Measurements from ENCODE around the gene ARRB1. TPM values are rescaled to one million over a fixed set of nuclear protein-coding genes. Genes with fewer than 3 reads are reported as not detected.

The ARRB1 gene
- total RNA-seq, 2 donors from 2014 or later: 41.7 to 128 TPM

GRCh38 chr11:75352588-75353206 lies 1.2 kb upstream of the ARRB1 start:
- peak; percentile 38 for DNase-seq
- Mint-ChIP-seq H3K27ac (peak overlapping the region; percentile 87), H3K9me3 (no peaks in the 10 kb centered on the region), H3K36me3 (ENCODE audit: low read depth) (peaks cover 13% of the 10 kb centered on the region), H3K27me3 (ENCODE audit: insufficient read depth) (no peaks in the 10 kb centered on the region), H3K4me3 (peak overlapping the region; percentile 86), H3K4me1 (peaks cover 44% of the 10 kb centered on the region)
- Histone ChIP-seq H3K36me3 (ENCODE audit: control insufficient read depth, insufficient read depth, low read length) (peaks cover 15% of the 10 kb centered on the region), H3K4me3 (ENCODE audit: low read length) (peak overlapping the region; percentile 84), H3K9me3 (ENCODE audit: control insufficient read depth, low read length) (no peaks in the 10 kb centered on the region), H3K4me1 (ENCODE audit: control insufficient read depth, insufficient read depth, low read length) (peaks cover 11% of the 10 kb centered on the region), H3K27ac (ENCODE audit: low read depth, low read length) (no peak overlapping the region), H3K9ac (ENCODE audit: extremely low read depth, low read length, poor library complexity, severe bottlenecking) (no peak overlapping the region), H3K27me3 (ENCODE audit: control insufficient read depth, insufficient read depth, low read length, poor library complexity, severe bottlenecking) (no peaks in the 10 kb centered on the region)
- TF ChIP-seq CTCF (conservative IDR thresholded peaks at IDR 0.05): no peak
- 57 to 66% methylated on average over 3 to 4 of the region's 5 CpGs for WGBS, 2 experiments (ENCODE audit: insufficient coverage in 1 of 2, insufficient read length in 1 of 2)

DNA sequence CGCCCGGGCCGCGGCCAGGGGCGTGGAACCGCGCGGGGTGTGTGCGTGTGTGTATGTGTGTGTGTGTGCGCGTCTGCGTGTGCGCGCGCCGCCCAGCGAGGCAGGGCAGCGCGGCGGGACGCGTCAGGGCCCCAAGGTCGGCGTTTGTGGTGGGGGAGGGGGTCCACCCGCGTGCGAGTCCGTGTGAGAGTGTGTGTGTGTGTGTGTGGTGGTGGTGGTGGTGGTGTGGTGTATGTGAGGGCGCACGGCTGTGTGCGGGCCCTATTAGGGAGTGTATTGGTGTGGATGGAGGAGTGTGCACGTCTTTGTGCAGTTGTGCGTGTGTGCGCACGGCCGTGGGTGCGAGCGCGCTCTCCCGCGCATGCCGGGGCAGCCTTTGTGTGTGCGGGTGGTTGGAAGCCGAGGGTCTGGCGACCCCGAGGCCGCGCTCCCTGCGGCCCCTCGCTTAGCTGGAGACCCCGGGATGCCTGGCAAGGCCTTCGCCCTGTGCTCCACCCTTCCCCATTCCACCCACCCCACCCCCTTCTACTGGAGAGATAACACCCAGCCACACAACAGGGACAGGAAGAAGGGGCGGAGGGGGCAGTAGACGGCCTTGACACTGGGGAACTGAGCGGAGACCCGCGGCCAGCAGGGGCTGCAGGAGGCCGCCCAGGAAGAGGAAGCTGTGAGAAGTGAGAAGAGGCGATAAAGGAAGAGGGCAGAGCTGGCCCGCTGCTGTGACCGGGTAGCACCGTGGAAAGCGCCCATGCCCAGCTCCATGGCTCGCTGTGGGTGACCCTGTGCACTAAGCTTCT lies 528 bp upstream of the ARRB1 start:
- Mint-ChIP-seq H3K27me3 (ENCODE audit: insufficient read depth) (no peaks in the 10 kb centered on the region), H3K36me3 (ENCODE audit: low read depth) (peaks cover 13% of the 10 kb centered on the region), H3K4me1 (peaks cover 49% of the 10 kb centered on the region), H3K4me3 (peak overlapping the region; percentile 86), H3K9me3 (no peaks in the 10 kb centered on the region), H3K27ac (peak overlapping the region; percentile 87)
- Histone ChIP-seq H3K27ac (ENCODE audit: low read depth, low read length) (peak overlapping the region; percentile 57), H3K4me3 (ENCODE audit: low read length) (peak overlapping the region; percentile 84), H3K27me3 (ENCODE audit: control insufficient read depth, insufficient read depth, low read length, poor library complexity, severe bottlenecking) (no peaks in the 10 kb centered on the region), H3K9me3 (ENCODE audit: control insufficient read depth, low read length) (no peaks in the 10 kb centered on the region), H3K36me3 (ENCODE audit: control insufficient read depth, insufficient read depth, low read length) (peaks cover 22% of the 10 kb centered on the region), H3K9ac (ENCODE audit: extremely low read depth, low read length, poor library complexity, severe bottlenecking) (peak overlapping the region; percentile 76), H3K4me1 (ENCODE audit: control insufficient read depth, insufficient read depth, low read length) (peaks cover 16% of the 10 kb centered on the region)
- DNase-seq: peak; percentile 96
- peak; percentile 74 for TF ChIP-seq CTCF (conservative IDR thresholded peaks at IDR 0.05)
- 2 to 10% methylated on average over 17 to 62 of the region's 64 CpGs for WGBS, 2 experiments (ENCODE audit: insufficient coverage in 1 of 2, insufficient read length in 1 of 2)

DNA sequence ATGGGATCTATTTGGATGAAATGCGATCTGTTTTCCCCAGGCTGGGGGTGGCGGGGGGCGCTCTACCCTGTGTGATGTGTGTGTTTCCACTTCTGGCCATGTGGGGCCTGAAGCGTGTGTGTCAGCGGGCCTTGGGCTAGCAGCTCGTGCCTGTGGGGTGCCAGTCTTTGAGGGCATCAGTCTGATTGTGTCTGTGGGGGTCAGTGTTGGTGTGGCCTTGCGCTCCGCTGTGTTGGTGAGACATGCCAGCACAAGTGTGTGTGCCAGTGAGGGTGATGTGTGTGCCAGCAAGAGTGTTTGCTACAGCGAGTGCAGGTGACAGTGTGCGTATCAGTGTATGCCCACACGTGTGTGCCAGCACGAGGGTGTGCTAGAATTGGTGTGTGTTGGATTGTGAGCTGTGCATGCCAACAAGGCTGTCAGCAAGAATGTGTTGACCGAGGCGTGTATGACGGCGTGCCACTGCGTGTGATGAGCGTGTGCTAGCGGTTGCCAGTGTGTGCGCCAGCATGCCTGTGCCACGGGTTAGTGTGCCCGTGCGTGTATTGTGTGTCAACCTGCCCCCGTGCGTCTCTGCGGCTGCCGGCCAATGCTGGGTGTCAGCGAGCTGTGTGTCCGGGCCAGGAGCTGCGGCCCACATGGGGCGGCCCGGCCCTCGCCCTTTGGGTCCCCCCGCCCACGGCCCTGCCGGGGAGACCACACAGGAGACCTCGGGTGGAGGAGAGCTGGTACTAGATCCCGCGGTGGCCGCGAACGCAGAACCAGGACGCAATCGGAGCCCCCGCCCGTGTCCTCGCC lies 519 bp downstream of the ARRB1 start:
- Histone ChIP-seq H3K9me3 (ENCODE audit: control insufficient read depth, low read length) (no peaks in the 10 kb centered on the region), H3K4me3 (ENCODE audit: low read length) (peak overlapping the region; percentile 90), H3K9ac (ENCODE audit: extremely low read depth, low read length, poor library complexity, severe bottlenecking) (peak overlapping the region; percentile 73), H3K36me3 (ENCODE audit: control insufficient read depth, insufficient read depth, low read length) (peaks cover 27% of the 10 kb centered on the region), H3K27ac (ENCODE audit: low read depth, low read length) (no peak overlapping the region), H3K27me3 (ENCODE audit: control insufficient read depth, insufficient read depth, low read length, poor library complexity, severe bottlenecking) (no peaks in the 10 kb centered on the region), H3K4me1 (ENCODE audit: control insufficient read depth, insufficient read depth, low read length) (peaks cover 19% of the 10 kb centered on the region)
- Mint-ChIP-seq H3K4me3 (peak overlapping the region; percentile 86), H3K4me1 (peaks cover 59% of the 10 kb centered on the region), H3K27me3 (ENCODE audit: insufficient read depth) (no peaks in the 10 kb centered on the region), H3K36me3 (ENCODE audit: low read depth) (peaks cover 13% of the 10 kb centered on the region), H3K9me3 (no peaks in the 10 kb centered on the region), H3K27ac (peak overlapping the region; percentile 93)
- 8 to 16% methylated on average over 21 to 47 of the region's 47 CpGs for WGBS, 2 experiments (ENCODE audit: insufficient coverage in 1 of 2, insufficient read length in 1 of 2)
- DNase-seq: peak; percentile 87
- peak; percentile 57 for TF ChIP-seq CTCF (conservative IDR thresholded peaks at IDR 0.05)

All from endodermal cell (in vitro differentiated cells).